ENCODE results near the gene OR10G7.
"Not testable (repeated sequence)": the region's sequence is repeated elsewhere in the genome, so short reads cannot be mapped to it uniquely, and the experiment has no call there.

OR10G7 gene

GRCh38 chr11:124036666-124037065 is 4.5 kb downstream of the OR10G7 start:
- DNase-seq, result no peak

DNA sequence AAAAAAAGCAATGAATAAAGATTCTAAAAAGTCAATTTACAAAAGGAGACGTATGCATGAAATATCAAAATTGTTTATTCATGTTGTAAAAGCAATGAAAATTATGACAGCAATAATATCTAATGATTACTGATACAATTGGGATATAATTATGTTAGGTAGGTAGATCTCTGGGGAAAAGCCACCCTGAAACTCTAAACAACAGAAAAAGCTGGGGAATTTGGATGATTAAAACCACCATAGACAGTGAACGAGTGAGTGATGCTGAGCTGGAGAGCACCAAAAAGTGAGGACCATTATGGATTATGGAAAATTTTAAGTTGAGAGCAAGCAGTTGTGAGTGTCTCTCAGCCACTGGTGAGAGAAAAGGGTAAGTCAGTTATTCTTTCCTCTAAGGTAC is 14.6 kb downstream of the OR10G7 start, which contains the start of gene OR10G8:
TSS of gene OR10G8 (plus strand) at position 301 of the 400 bp plus-strand sequence. CDS start 2,825 bp downstream, outside the sequence.
- no peak for DNase-seq

DNA sequence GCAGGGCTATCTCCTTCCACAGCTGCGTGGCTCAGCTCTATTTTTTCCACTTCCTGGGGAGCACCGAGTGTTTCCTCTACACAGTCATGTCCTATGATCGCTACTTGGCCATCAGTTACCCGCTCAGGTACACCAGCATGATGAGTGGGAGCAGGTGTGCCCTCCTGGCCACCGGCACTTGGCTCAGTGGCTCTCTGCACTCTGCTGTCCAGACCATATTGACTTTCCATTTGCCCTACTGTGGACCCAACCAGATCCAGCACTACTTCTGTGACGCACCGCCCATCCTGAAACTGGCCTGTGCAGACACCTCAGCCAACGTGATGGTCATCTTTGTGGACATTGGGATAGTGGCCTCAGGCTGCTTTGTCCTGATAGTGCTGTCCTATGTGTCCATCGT is 25.3 kb downstream of the OR10G7 start:
- not testable (repeated sequence) for DNase-seq

DNA sequence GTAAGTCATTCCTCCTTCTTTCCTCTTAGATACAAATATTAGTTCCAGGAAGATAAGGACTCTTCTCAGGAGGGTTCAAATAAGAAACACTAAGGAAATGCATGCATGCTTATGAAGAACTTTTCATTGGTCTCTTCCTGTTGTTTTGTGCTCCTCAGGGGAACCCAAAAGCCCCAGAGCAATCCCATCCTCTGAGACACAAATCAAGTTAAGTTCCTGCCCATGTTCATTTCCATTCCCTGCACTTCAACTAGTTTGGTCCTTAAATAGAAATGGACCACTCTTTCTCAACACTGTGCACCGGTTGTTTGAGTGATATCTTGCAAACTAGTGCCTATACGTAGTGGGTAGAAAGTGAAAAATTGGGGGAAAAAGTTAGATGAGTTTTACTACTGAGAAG is 28.4 kb downstream of the OR10G7 start, which contains the start of gene OR10G4:
TSS of gene OR10G4 (plus strand) at position 301 of the 400 bp plus-strand sequence. CDS start 2,578 bp downstream, outside the sequence.
- DNase-seq, result no peak

- DNase-seq, result no peak
Measured at GRCh38 chr11:123995119-123995518, 46.0 kb downstream of the OR10G7 start, which contains the start of gene OR10G6. Gene OR10G6 (minus strand): TSS chr11:123995161. CDS start chr11:123995161, 0 bp downstream.

Measured in NCI-H774 (cell line).